Measurements from ENCODE around the gene SLC39A9.

Gene SLC39A9

GRCh38 chr14:69398053-69398817, at the start of gene SLC39A9, which contains the start of gene ERH:
SLC39A9 (plus strand) TSS chr14:69398692; CDS start chr14:69399370, 678 bp downstream.
ERH (minus strand) TSS chr14:69398299; CDS start chr14:69398233, 66 bp downstream.
- peak within 1 kb of the TSS; percentile 96 for H3K4me3 ChIP-seq (ENCODE audit: low read depth, low read length)
- no peak for TF ChIP-seq CTCF (IDR thresholded peaks at IDR 0.05; ENCODE audit: borderline replicate concordance, insufficient read depth, low read depth, low read length)

GRCh38 chr14:69349091-69349777, 49.3 kb upstream of the SLC39A9 start:
- H3K4me3 ChIP-seq (ENCODE audit: low read depth, low read length): no peak overlapping the region
- TF ChIP-seq CTCF (IDR thresholded peaks at IDR 0.05; ENCODE audit: borderline replicate concordance, insufficient read depth, low read depth, low read length): no peak

GRCh38 chr14:69350892-69351291, 47.6 kb upstream of the SLC39A9 start:
- TF ChIP-seq CTCF (IDR thresholded peaks at IDR 0.05; ENCODE audit: borderline replicate concordance, insufficient read depth, low read depth, low read length): no peak
- no peak overlapping the region for H3K4me3 ChIP-seq (ENCODE audit: low read depth, low read length)

- H3K4me3 ChIP-seq (ENCODE audit: low read depth, low read length): no peak overlapping the region
- TF ChIP-seq CTCF (IDR thresholded peaks at IDR 0.05; ENCODE audit: borderline replicate concordance, insufficient read depth, low read depth, low read length): no peak
These were observed 47.1 kb upstream of the SLC39A9 start for GRCh38 chr14:69351385-69351784.

GRCh38 chr14:69351911-69352310, 46.6 kb upstream of the SLC39A9 start:
- TF ChIP-seq CTCF (IDR thresholded peaks at IDR 0.05; ENCODE audit: borderline replicate concordance, insufficient read depth, low read depth, low read length): no peak
- no peak overlapping the region for H3K4me3 ChIP-seq (ENCODE audit: low read depth, low read length)

GRCh38 chr14:69353168-69353567, 45.3 kb upstream of the SLC39A9 start:
- TF ChIP-seq CTCF (IDR thresholded peaks at IDR 0.05; ENCODE audit: borderline replicate concordance, insufficient read depth, low read depth, low read length): no peak
- H3K4me3 ChIP-seq (ENCODE audit: low read depth, low read length): no peak overlapping the region
